C4-2B (cell line): ENCODE data around the gene LTO1.

Experiments used
- ZFX ChIP-seq: fragments of 450-650 bp; IDR thresholded peaks from 2 replicates; pipeline ENCODE4 v1.6.1; 2017
- TF ChIP-seq, protein P1 (sequence below): fragments of 450-650 bp; conservative IDR thresholded peaks from 2 replicates; pipeline ENCODE4 v1.5.1; 2017; ENCODE audit warnings: mild to moderate bottlenecking

DNA sequence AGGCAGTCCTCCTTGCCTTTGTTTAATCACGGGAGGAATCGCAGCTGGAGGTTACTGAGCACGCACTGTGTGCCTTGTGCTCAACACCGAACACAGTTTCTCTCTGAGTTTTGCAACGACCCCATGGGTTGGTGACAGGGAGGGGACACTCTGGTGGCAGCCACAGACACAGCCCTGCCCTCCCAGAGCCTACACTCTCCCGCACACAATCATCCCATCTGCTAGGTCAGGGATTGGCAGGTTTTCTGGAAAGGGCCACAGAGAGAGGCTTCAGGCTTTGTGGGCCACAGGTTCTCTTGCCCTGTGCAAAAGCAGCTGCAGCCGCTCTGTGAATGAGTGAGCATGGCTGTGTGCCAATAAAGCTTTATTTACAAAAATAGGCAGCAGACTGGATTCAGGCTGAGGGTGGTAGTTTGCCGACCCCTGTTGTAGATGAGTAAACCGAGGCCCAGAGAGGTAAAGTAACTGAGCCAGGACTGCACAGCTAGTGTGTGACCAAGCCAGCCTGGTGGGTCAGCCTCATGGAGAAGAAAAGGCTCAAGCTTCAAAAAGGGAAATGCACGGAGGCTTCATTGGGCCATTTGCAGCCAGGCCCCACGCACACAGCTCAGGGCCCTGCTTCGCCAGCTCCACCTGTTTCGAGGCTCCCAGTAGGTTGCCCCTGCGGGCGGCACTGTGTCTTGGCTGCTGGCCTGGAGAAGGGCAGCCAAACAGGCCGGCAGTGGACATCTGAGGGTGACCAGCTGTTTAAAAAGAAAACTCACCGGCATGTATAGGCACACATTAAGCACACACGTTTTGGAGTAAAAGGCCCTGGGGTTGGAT, 16.3 kb downstream of the LTO1 start:
- TF ChIP-seq, protein P1, sequence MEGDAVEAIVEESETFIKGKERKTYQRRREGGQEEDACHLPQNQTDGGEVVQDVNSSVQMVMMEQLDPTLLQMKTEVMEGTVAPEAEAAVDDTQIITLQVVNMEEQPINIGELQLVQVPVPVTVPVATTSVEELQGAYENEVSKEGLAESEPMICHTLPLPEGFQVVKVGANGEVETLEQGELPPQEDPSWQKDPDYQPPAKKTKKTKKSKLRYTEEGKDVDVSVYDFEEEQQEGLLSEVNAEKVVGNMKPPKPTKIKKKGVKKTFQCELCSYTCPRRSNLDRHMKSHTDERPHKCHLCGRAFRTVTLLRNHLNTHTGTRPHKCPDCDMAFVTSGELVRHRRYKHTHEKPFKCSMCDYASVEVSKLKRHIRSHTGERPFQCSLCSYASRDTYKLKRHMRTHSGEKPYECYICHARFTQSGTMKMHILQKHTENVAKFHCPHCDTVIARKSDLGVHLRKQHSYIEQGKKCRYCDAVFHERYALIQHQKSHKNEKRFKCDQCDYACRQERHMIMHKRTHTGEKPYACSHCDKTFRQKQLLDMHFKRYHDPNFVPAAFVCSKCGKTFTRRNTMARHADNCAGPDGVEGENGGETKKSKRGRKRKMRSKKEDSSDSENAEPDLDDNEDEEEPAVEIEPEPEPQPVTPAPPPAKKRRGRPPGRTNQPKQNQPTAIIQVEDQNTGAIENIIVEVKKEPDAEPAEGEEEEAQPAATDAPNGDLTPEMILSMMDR, result no peak
- no peak for TF ChIP-seq ZFX
